Aorta (tissue), 5 donors: ENCODE data around the gene DNALI1. TPM values are rescaled to one million over a fixed set of nuclear protein-coding genes. Genes with fewer than 3 reads are reported as not detected.
"Not testable (repeated sequence)": the region's sequence is repeated elsewhere in the genome, so short reads cannot be mapped to it uniquely, and the experiment has no call there.

ENCODE experiments used
- ATAC-seq: fragments of 200-7000 bp; cut with Tn5 transposase; one replicate; pipeline ENCODE4 v1.9.1; 2022; ENCODE audit warnings: moderate library complexity; ENCODE audit not compliant: low FRiP score
- DNase-seq, 2 donors: peaks; one replicate each; pipeline ENCODE4 v3.0.0-alpha.2; 2020
- H3K27ac ChIP-seq, 2 donors: one replicate each; pipeline ENCODE4 v1.5.1; 2013; ENCODE audit warnings: low read length in 2 of 2, mild to moderate bottlenecking in 2 of 2, moderate library complexity in 2 of 2, control low read depth in 1 of 2, inconsistent platforms in 1 of 2, low read depth in 1 of 2
- H3K27me3 ChIP-seq, 2 donors: one replicate each; pipeline ENCODE4 v1.6.1; 2013; ENCODE audit warnings: control low read depth in 1 of 2, low read length in 1 of 2, mild to moderate bottlenecking in 1 of 2, moderate library complexity in 1 of 2; ENCODE audit not compliant: insufficient read depth in 2 of 2, control insufficient read depth in 1 of 2
- H3K36me3 ChIP-seq, 2 donors: one replicate each; pipeline ENCODE4 v1.6.1; 2013; ENCODE audit warnings: control low read depth in 1 of 2, low read length in 1 of 2, mild to moderate bottlenecking in 1 of 2; ENCODE audit not compliant: insufficient read depth in 2 of 2, control insufficient read depth in 1 of 2
- H3K4me1 ChIP-seq, 2 donors: one replicate each; pipeline ENCODE4 v1.6.1; 2013; ENCODE audit warnings: low read length in 2 of 2, control low read depth in 1 of 2, mild to moderate bottlenecking in 1 of 2, moderate library complexity in 1 of 2; ENCODE audit not compliant: insufficient read depth in 2 of 2, control insufficient read depth in 1 of 2
- H3K4me3 ChIP-seq, 2 donors: one replicate each; pipeline ENCODE4 v1.5.1; 2013; ENCODE audit warnings: low read length in 2 of 2, control low read depth in 1 of 2, mild to moderate bottlenecking in 1 of 2
- H3K9me3 ChIP-seq: one replicate; pipeline ENCODE4 v1.6.1; 2013; ENCODE audit warnings: mild to moderate bottlenecking, low read length; ENCODE audit not compliant: control insufficient read depth
- WGBS, 2 donors: extraction: QIAGEN DNeasy Blood & Tissue Kit; methylation state at CpG; one replicate each; pipeline ENCODE4 v1.1.7; 2013; 5-methylcytosine and 5-hydroxymethylcytosine counted together
- intact Hi-C, 2 donors: fragments of 100-400 bp; cut with DNase I; formaldehyde crosslinking; loops; one replicate each; pipeline versions ENCODE4 v1.14.2 to v1.15.0; 2022
- polyA plus RNA-seq, 2 donors: library from polyadenylated mRNA; stranded (reverse); fragments of 200-250 nt; gene quantifications; one replicate each; pipeline ENCODE4 v1.2.3, GENCODE V29; 2013
- total RNA-seq, 2 donors: library from RNA; stranded (reverse); fragmentation: NEBNext Ultra II Directional; extraction: Animal tissue kit (Norgen Biotek cat#: 25700); gene quantifications; one replicate each; pipeline ENCODE4 v1.2.1, GENCODE V29; 2021
- donor health status: healthy with polysubstance abuse.
- donor health status: Bipolar disorder and iron deficiency.
- donor health status: DM: no; HTN: no; CAD: no.
- donor health status: DM: no; HTN: no; CAD: no.
- donor health status: DM: yes; HTN: yes; CAD: no.

The DNALI1 gene
- total and polyA plus RNA-seq, 4 donors, result 5.1 to 21.2 (median 6.6) TPM

DNA sequence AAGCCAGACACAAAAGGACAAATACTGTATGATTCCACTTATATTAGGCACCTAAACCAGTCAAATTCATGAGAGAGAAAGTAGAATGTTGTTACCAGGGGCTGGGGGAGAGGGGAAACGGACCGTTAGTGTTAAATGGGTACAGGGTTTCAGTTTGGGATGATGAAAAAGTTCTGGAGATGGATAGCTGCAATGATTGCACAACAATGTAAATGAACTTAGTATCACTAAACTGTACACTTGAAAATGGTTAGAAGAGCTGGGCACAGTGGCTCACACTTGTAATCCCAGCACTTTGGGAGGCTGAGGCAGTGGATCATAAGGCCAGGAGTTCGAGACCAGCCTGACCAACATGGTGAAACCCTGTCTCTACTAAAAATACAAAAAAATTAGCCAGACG, 27.8 kb downstream of the DNALI1 start:
- peaks cover 10 to 12% of the 10 kb centered on the region in 2 donors for H3K36me3 ChIP-seq
- H3K4me3 ChIP-seq, H3K27ac ChIP-seq, DNase-seq, H3K4me1 ChIP-seq, intact Hi-C loops, H3K9me3 ChIP-seq, H3K27me3 ChIP-seq, ATAC-seq: not testable (repeated sequence)
- 89 to 94% methylated on average over 4 of the region's 4 CpGs for WGBS, 2 donors

DNA sequence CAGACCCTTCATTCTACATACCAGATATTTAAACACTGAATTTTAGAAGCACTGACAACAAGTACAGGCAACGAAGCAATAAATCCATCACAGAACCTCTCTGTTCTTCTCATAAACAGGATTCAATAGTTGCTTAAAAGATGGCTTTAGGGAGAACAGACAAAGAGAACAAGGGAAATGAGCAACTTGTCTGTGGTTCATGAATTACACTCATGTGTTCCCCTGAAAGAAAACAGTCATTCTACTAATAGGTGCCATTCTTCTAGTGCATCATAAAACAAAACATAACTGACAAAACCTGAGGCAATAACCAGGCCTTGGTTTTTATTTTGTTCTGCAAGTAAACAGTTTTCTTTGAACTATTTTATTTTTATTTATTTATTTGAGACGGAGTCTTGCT, 32.2 kb downstream of the DNALI1 start:
- no peak overlapping the region for H3K4me3 ChIP-seq
- H3K36me3 ChIP-seq, result peaks cover 6 to 17% of the 10 kb centered on the region in 2 donors
- 92 to 95% methylated on average over 2 of the region's 2 CpGs for WGBS, 2 donors
- no peak overlapping the region for H3K27ac ChIP-seq
- no peaks in the 10 kb centered on the region for H3K4me1 ChIP-seq
- no peaks in the 10 kb centered on the region for H3K9me3 ChIP-seq
- ATAC-seq (no peak), DNase-seq (no peak)
- intact Hi-C loops, result no loop called here
- H3K27me3 ChIP-seq, result no peaks in the 10 kb centered on the region

DNA sequence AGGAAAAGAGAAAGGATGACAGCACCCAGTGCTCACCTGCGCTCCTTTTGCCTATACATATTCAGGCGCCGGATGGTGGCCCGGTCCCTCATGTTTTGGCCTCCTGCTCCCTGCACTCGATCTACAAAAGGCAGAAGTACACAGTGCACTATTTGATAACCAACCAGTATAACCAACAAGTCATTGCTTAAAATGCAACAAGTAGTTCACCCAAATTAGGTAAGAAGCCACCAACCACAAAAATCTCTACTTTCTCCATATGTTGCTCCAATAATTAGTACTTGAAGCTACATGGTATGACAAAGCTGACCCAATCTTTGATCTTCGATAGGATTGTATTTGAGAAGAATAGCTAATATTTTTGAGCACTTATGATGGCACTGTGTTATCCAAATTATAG, 37.0 kb downstream of the DNALI1 start:
- Histone ChIP-seq H3K27me3 (no peaks in the 10 kb centered on the region), H3K27ac (no peak overlapping the region), H3K36me3 (peaks cover 2 to 5% of the 10 kb centered on the region in 2 donors), H3K4me3 (no peak overlapping the region), H3K4me1 (no peaks in the 10 kb centered on the region), H3K9me3 (no peaks in the 10 kb centered on the region)
- DNase-seq, result no peak
- 94% methylated on average over 6 of the region's 6 CpGs for whole genome bisulfite sequencing, 2 donors
- ATAC-seq, result no peak
- intact Hi-C loops, result loop anchor here in 1 of 2 donors (5.0 to 10.0 kb wide), 2 partner anchors 36 to 421 kb away; partner anchors contain the start of genes DNALI1 and UTP11

DNA sequence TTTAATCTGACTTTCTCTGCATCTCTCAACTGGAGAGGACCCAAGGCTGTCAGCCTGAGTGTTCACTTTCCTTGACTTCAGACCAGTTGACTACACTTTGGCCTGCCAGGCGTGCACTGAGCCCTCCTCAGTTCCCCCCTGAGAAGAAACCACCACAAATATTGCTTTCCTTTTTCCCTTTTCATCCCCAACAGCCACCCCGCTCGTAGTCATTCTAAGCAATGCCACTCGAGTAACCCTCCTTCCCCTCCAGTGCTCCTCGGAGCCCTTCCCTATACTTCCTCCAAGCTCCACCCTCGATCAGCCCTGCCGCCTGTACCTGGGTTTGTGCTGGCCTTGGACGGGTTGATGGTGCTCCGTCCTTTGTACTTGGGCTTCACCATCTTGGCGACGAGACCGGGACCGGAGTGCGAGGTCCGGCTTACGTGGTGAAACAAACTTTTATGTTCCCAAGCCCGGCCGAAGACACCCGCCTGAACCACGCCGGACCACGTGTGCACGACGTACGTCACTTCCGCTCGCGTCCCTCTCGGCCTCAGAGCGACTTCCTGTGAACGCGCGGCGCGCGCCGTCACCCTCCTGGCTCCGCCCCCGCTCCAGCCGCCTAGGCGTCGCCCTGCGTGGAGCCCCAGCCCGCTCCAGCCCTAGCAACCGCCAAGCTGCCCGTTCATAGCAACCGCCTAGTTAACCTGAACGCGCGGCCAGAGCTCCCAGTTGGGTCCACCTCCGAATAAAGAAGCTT, 38.9 kb downstream of the DNALI1 start, which contains the start of gene GNL2:
GNL2 (minus strand) TSS at position 498 of the 742 bp plus-strand sequence; CDS start at position 383, 115 bp downstream.
- intact Hi-C loops, result loop anchor here in 1 of 2 donors (5.0 to 10.0 kb wide), 4 partner anchors 83 to 419 kb away; partner anchors contain the start of genes CDCA8, MEAF6, MTF1 and UTP11
- Histone ChIP-seq H3K9me3 (no peaks in the 10 kb centered on the region), H3K27ac (peak within 1 kb of the TSS in 1 of 2 donors; percentile 43), H3K36me3 (peaks cover 2 to 5% of the 10 kb centered on the region in 2 donors), H3K4me3 (peak within 1 kb of the TSS; percentile 48 to 52), H3K4me1 (no peaks in the 10 kb centered on the region), H3K27me3 (no peaks in the 10 kb centered on the region)
- ATAC-seq (peak; percentile 100), DNase-seq (peak; percentile 99 to 100)
- 0 to 1% methylated on average over 50 to 51 of the region's 51 CpGs for WGBS, 2 donors

DNA sequence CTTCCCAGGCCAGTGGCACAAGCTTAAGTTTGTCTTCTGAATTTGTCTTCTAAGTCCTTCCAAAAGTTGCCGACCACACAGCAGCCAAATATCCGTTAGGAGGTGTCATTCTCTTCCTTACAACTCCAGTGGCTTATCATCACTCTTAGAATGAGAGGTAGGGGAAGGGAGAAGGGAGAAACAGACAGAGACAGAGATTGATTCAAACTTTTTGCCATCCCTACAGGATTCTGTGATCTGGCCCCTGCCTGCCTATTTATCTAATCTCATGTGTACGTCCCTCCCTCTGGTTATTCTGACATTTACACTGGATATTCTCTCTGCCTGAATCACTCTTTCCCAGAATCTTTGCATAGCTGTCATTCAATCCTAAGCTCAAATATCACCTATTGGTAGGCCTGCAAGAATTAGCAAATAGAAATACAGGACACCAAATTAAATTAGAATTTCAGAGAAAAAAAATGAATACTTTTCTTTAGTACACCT, 39.5 kb downstream of the DNALI1 start:
- Histone ChIP-seq H3K36me3 (peaks cover under 1 to 2% of the 10 kb centered on the region in 2 donors), H3K27ac (peak overlapping the region in 1 of 2 donors; percentile 30), H3K4me1 (no peaks in the 10 kb centered on the region), H3K27me3 (no peaks in the 10 kb centered on the region), H3K4me3 (peak overlapping the region; percentile 12 to 39), H3K9me3 (no peaks in the 10 kb centered on the region)
- 0% methylated on average over 3 of the region's 3 CpGs for WGBS, 2 donors
- ATAC-seq (no peak), DNase-seq (no peak)
- intact Hi-C loops, result loop anchor here in 1 of 2 donors (5.0 to 10.0 kb wide), 4 partner anchors 84 to 419 kb away; partner anchors contain the start of genes CDCA8, MEAF6, MTF1 and UTP11

DNA sequence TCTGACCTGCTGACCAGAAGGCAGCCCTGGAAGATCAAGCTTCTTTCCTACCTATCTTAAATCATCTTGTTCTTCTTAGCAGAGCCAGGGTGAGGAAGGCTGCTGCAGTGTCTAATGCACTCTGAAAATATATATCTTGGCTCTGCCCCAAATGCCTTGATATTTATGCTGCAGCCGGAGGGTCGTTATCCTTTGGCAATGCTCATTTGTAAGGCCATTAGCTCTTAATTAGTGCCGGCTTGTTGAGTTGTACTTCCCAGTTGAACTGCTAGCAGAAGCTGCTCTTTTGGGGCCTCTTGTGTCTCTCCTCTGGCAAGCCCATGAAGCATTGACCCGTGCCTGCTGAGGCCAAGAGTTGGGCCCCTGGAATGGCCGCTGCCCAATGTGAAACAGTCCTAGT, 43.2 kb downstream of the DNALI1 start:
- no peaks in the 10 kb centered on the region for H3K36me3 ChIP-seq
- H3K27ac ChIP-seq, result no peak overlapping the region
- no peaks in the 10 kb centered on the region for H3K27me3 ChIP-seq
- no peak for ATAC-seq
- no peaks in the 10 kb centered on the region for H3K4me1 ChIP-seq
- H3K9me3 ChIP-seq, result no peaks in the 10 kb centered on the region
- WGBS, 2 donors, result 67% methylated on average over 5 of the region's 5 CpGs
- H3K4me3 ChIP-seq, result no peak overlapping the region
- no peak for DNase-seq
- intact Hi-C loops, result loop anchor here (5.0 to 10.0 kb wide), 5 partner anchors 82 to 415 kb away; partner anchors contain the start of genes CDCA8 (in 1 of the 2), MEAF6 (in 1 of the 2), MTF1 (in 1 of the 2) and UTP11 (in 1 of the 2)

DNA sequence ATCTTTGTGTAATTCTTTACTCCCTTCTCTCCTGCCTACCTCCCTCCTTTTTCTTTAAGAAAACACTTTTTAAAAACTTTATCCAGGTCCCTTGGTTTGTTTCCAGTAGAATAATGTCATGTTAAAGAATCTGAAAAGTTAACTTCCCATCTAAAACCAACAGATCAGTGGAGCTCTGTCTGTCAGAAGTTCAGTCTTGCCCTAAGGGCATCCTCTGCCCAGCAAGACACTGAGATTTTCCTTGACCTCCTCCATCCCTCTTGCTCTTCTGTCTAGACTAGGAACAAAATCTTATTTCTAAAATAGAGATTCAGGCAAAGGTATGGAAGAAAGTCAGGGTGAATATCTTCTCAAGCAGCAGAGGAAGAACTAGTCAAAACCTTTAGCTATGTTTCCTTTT, 44.7 kb downstream of the DNALI1 start:
- no peak overlapping the region for H3K4me3 ChIP-seq
- H3K9me3 ChIP-seq, result no peaks in the 10 kb centered on the region
- H3K36me3 ChIP-seq, result no peaks in the 10 kb centered on the region
- no peak overlapping the region for H3K27ac ChIP-seq
- ATAC-seq (no peak), DNase-seq (no peak)
- no peaks in the 10 kb centered on the region for H3K4me1 ChIP-seq
- H3K27me3 ChIP-seq, result no peaks in the 10 kb centered on the region
- intact Hi-C loops, result loop anchor here (5.0 kb wide), 1 partner anchor 81 kb away; no protein-coding TSS in a partner anchor

DNA sequence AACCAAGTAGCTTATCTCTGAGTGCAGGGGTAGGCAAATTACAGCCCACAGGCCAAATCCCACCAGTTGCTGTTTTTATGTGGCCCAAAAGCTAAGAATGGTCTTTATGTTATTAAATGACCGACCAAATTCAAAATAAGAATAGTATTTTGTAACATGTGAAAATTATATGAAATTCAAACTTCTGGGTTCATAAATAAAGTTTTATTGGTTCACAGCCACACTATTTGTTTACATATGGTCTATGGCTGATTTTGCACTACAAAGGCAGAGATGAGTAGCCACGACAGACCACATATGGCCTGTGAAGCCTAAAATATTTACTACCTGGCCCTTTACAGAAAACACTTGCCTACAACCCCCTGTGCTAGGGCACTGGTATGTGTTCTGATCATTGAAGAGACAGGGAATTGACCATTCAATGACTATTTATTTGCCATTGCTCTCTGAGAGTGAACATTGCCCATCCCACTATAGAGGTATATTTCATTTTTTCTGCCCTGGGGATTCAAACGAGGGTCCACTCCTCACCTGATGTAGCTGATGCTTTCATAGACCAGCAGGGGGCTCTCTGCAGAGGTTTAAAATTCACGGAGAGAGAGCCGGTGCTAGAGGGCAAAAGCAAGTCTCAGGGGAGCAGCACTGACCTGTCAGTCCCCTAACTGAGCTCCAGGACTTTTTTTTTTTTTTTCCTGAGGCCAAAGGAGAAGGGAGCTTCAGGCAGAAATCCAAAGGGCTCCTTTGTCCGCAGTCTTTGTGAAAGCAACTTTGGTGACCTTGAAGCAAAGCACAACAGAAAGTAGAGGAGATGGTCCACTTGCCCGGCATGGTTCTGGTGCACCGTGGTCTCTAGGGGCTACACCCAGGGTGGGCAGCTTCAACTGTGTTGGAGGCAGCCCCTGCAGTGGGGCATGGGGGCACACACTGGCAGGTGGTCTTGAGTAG, 46.3 kb downstream of the DNALI1 start:
- H3K36me3 ChIP-seq, result no peaks in the 10 kb centered on the region
- WGBS, 2 donors, result 39 to 41% methylated on average over 8 of the region's 8 CpGs
- H3K4me1 ChIP-seq, result no peaks in the 10 kb centered on the region
- no peak overlapping the region for H3K27ac ChIP-seq
- H3K4me3 ChIP-seq, result no peak overlapping the region
- no peaks in the 10 kb centered on the region for H3K27me3 ChIP-seq
- ATAC-seq, result no peak
- intact Hi-C loops, result loop anchor here (5.0 kb wide), 1 partner anchor 79 kb away; no protein-coding TSS in a partner anchor
- H3K9me3 ChIP-seq, result no peaks in the 10 kb centered on the region
- DNase-seq, result no peak
